AG09319 (cell line): ENCODE results near the gene FMN1.
"Not testable (repeated sequence)": the region's sequence is repeated elsewhere in the genome, so short reads cannot be mapped to it uniquely, and the experiment has no call there.

Experiments
- DNase-seq: peaks from one replicate; pipeline ENCODE4 v3.0.0-alpha.2; 2010; ENCODE audit warnings: low read depth; ENCODE audit errors: extremely low read depth
- CTCF ChIP-seq: IDR thresholded peaks from 2 replicates; pipeline ENCODE4 v1.5.1; 2011; ENCODE audit warnings: low read depth, mild to moderate bottlenecking, inconsistent platforms, low read length, moderate library complexity

Gene FMN1

GRCh38 chr15:32952901-32953532 lies 241.5 kb downstream of the FMN1 start:
- peak; percentile 81 for DNase-seq
- TF ChIP-seq CTCF, result no peak

DNA sequence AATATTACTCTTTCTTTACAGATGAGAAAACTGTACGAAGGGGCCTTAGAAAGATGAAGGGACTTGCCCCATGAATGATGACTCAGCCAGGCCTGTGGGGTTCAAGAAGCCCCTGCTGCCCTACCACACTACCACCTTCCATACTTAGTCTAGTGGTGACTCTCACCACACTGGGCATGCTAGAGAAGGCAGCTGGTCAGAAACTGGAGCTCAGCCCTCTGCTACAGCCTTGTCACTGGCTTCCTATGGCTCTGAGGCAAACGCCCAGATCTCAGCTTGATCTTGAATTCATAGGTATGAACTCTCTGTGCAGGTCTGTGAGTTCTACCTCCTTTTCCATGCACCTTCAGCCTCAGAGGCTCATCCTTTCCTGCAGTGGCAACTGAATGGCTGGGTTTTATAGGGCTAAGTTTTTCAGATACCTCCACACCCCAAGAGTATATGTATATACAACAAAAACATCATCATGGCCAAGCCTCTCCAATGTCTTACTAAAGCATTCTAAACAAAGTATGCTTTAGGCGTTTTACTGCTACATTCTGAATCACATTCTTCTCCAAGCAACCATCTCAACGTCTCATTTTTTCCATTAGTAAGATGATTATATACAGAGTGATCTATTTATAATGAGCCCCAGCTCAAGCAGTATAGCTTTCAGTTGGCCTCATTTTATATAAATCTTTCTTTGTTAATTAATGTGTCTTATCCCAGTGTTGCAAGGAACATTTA lies 242.6 kb downstream of the FMN1 start:
- no peak for TF ChIP-seq CTCF
- no peak for DNase-seq

- not testable (repeated sequence) for DNase-seq
Observed at GRCh38 chr15:32950051-32950450, 244.5 kb downstream of the FMN1 start.

DNA sequence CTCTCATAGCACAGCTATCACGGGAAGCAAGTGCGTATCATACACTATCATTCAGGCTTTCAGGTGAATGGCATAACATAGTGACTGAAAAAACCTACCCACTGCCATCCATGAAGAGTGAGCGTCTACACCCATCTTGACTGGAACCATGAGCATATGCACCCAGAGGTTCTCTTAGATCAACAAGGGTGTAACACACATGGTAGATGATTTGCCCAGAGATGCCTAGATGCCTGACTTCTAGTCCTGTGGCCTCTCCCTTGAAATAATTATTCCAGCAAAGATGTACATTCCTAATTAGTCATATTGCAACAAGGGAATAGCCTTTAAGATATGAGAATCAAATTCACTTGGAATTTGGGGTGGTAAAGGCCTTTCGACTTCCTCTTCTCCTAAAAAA lies 248.3 kb downstream of the FMN1 start:
- TF ChIP-seq CTCF, result no peak
- DNase-seq, result no peak

DNA sequence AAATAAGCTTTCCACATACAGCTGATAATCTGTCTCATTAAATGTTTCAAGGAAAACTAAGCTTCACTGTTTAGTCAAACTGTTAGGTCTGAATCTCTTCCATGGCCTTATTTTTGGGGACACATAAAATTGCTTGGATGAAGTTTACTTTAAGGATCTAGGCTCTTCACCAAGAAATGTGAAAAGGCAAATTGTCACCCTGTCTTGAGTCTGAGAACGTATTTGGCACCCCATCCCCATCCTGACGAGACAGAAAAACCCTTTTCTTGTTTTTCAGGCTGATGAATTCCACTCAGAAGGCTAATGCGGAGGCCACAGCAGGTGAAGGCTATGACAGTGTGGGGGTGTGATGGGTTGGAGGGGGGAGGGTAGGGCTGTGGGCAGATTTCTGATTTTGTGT lies 250.1 kb downstream of the FMN1 start:
- no peak for DNase-seq
- no peak for TF ChIP-seq CTCF

DNA sequence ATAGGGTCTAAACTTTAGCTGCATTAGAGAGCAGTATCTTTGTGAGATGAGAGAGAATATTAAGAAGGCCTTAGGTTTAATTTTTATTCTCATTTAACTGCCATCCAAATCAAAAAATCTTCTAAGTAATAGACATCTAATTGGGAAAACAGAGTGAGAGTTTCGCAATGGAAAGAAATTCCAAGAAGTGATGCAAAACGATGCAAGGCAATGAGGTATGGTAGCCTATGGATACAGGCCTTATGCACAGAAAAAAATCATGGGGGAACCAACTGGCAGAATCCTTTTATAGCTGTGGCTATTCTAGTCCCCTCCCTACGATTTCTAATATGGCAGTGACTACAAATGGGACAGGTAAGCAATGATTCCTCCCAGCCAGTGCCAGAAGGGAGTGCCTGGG lies 250.8 kb downstream of the FMN1 start:
- no peak for DNase-seq
- TF ChIP-seq CTCF, result no peak

- no peak for TF ChIP-seq CTCF
- DNase-seq, result no peak
Observed at GRCh38 chr15:32942401-32942841, 252.1 kb downstream of the FMN1 start.

- DNase-seq, result no peak
- TF ChIP-seq CTCF, result no peak
Observed at GRCh38 chr15:32941823-32942222, 252.7 kb downstream of the FMN1 start.
